ENCODE results near the gene VSIR. TPM values are rescaled to one million over a fixed set of nuclear protein-coding genes. Genes with fewer than 3 reads are reported as not detected.

VSIR gene
- total RNA-seq, 1 experiment from 2014 or later: 18.5 TPM

DNA sequence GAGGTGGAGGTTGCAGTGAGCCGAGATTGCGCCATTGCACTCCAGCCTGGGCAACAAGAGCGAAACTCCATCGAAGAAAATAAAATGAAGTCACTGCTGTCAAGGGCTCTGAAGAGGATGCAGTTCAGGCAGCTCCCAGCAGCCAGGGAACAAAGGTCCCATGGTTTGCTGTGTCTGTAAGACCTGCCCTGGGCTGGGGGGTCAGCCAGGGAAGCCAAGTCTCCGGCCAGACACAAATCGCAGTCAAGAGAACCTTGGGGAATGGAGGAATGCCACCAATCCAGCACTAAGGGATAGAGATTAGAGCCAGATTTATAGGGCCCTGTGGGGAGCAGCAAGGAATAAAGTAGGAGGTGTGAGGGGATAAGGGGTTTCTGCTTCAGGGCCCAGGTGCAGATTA, 28.9 kb upstream of the VSIR start:
- CTCF ChIA-PET: no interaction called here
- ATAC-seq (no peak), DNase-seq (ENCODE audit: low read depth, low spot score) (no peak)
- Histone ChIP-seq H2AFZ (ENCODE audit: low read depth, low read length, poor library complexity, severe bottlenecking) (no peak overlapping the region), H3K4me3 (replicated peaks in 1 of 2; ENCODE audit: low read depth in 1 of 2, low read length in 2 of 2) (no peak overlapping the region), H3K4me2 (ENCODE audit: low read length) (no peak overlapping the region), H3K79me2 (ENCODE audit: insufficient read depth, low read length) (no peaks in the 10 kb centered on the region), H3K9me2 (ENCODE audit: insufficient read depth) (no peaks in the 10 kb centered on the region), H3K9ac (ENCODE audit: low read length) (no peak overlapping the region), H3K4me1 (ENCODE audit: control insufficient read depth in 1 of 2, insufficient read depth in 2 of 2, low read length in 2 of 2) (peaks cover 3 to 9% of the 10 kb centered on the region in 2 experiments; a peak in 3 of 4 replicates), H3K27me3 (ENCODE audit: insufficient read depth, low read length) (no peaks in the 10 kb centered on the region), H4K20me1 (ENCODE audit: insufficient read depth) (no peaks in the 10 kb centered on the region), H3K9me3 (ENCODE audit: control insufficient read depth in 1 of 2, insufficient read depth in 1 of 2, low read depth in 1 of 2, low read length in 2 of 2) (no peaks in the 10 kb centered on the region), H3K27ac (ENCODE audit: low read depth, low read length) (no peak overlapping the region), H3K36me3 (ENCODE audit: control insufficient read depth in 1 of 2, insufficient read depth in 2 of 2, low read length in 2 of 2) (no peaks in the 10 kb centered on the region)
- BruUV-seq (replicated peaks): no TSS peak
- TF ChIP-seq JUND (IDR thresholded peaks at IDR 0.05) (no peak), ZFX (IDR thresholded peaks at IDR 0.05) (no peak), POLR2AphosphoS5 (IDR thresholded peaks at IDR 0.05; ENCODE audit: low read depth, low read length) (no peak), TCF7L2 (IDR thresholded peaks at IDR 0.05; ENCODE audit: borderline replicate concordance, extremely low read depth, insufficient read depth, insufficient read length) (no peak), RAD21 (IDR thresholded peaks at IDR 0.05; ENCODE audit: low read depth) (no peak)
- TF ChIP-seq, protein P1, sequence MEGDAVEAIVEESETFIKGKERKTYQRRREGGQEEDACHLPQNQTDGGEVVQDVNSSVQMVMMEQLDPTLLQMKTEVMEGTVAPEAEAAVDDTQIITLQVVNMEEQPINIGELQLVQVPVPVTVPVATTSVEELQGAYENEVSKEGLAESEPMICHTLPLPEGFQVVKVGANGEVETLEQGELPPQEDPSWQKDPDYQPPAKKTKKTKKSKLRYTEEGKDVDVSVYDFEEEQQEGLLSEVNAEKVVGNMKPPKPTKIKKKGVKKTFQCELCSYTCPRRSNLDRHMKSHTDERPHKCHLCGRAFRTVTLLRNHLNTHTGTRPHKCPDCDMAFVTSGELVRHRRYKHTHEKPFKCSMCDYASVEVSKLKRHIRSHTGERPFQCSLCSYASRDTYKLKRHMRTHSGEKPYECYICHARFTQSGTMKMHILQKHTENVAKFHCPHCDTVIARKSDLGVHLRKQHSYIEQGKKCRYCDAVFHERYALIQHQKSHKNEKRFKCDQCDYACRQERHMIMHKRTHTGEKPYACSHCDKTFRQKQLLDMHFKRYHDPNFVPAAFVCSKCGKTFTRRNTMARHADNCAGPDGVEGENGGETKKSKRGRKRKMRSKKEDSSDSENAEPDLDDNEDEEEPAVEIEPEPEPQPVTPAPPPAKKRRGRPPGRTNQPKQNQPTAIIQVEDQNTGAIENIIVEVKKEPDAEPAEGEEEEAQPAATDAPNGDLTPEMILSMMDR (IDR thresholded peaks at IDR 0.05 in 2 of 3, conservative IDR thresholded peaks at IDR 0.05 in 1 of 3; ENCODE audit: borderline replicate concordance in 1 of 3, insufficient read depth in 1 of 3, low read depth in 2 of 3, low read length in 2 of 3): no peak
- TF ChIP-seq, protein P2, sequence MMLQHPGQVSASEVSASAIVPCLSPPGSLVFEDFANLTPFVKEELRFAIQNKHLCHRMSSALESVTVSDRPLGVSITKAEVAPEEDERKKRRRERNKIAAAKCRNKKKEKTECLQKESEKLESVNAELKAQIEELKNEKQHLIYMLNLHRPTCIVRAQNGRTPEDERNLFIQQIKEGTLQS (IDR thresholded peaks at IDR 0.05): no peak
- RAD21 ChIA-PET (ENCODE audit: low non-redundant PET in 1 of 2, low total read pairs in 2 of 2, uncharacterized antibody in 2 of 2, unreplicated experiment in 2 of 2): no interaction called here
- POLR2A ChIA-PET: no interaction called here
- intact Hi-C loops (cut with micrococcal nuclease): no loop called here

DNA sequence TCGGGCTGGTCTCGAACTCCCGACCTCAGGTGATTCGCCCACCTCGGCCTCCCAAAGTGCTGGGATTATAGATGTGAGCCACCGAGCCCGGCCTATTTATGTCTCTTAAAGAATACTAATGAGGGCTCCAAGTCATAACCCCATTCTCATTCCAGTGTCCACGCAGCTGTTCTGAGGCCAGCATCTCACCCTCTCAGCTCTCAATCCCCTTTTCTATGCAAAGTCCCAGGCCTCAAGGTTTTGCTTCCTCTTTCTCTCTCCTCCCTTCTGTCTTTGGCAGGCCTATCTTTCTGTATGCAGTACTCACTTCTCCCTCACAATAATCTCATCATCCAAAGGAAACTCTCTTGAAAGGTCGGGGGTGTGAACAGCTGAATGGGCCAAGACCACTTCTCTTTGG, 28.0 kb upstream of the VSIR start:
- ChIA-PET CTCF (no interaction called here), POLR2A (no interaction called here), RAD21 (ENCODE audit: low non-redundant PET in 1 of 2, low total read pairs in 2 of 2, uncharacterized antibody in 2 of 2, unreplicated experiment in 2 of 2) (no interaction called here)
- no peak overlapping the region for H3K4me3 ChIP-seq (replicated peaks in 1 of 2; ENCODE audit: low read depth in 1 of 2, low read length in 2 of 2)
- no peaks in the 10 kb centered on the region for H4K20me1 ChIP-seq (ENCODE audit: insufficient read depth)
- no peaks in the 10 kb centered on the region for H3K27me3 ChIP-seq (ENCODE audit: insufficient read depth, low read length)
- BruUV-seq (replicated peaks): no TSS peak
- no peaks in the 10 kb centered on the region for H3K79me2 ChIP-seq (ENCODE audit: insufficient read depth, low read length)
- H3K9ac ChIP-seq (ENCODE audit: low read length): no peak overlapping the region
- ATAC-seq (no peak), DNase-seq (ENCODE audit: low read depth, low spot score) (no peak)
- no peak overlapping the region for H3K27ac ChIP-seq (ENCODE audit: low read depth, low read length)
- H3K4me1 ChIP-seq (ENCODE audit: control insufficient read depth in 1 of 2, insufficient read depth in 2 of 2, low read length in 2 of 2): peaks cover 3 to 9% of the 10 kb centered on the region in 2 experiments; a peak in 3 of 4 replicates
- intact Hi-C loops (cut with micrococcal nuclease): no loop called here
- no peaks in the 10 kb centered on the region for H3K9me2 ChIP-seq (ENCODE audit: insufficient read depth)
- no peak overlapping the region for H3K4me2 ChIP-seq (ENCODE audit: low read length)
- TF ChIP-seq ZNF274 (IDR thresholded peaks at IDR 0.05; ENCODE audit: low read depth, low read length) (no peak), POLR2AphosphoS5 (IDR thresholded peaks at IDR 0.05; ENCODE audit: low read depth, low read length) (no peak), CBX3 (IDR thresholded peaks at IDR 0.05; ENCODE audit: low read depth) (no peak), TCF7L2 (IDR thresholded peaks at IDR 0.05; ENCODE audit: borderline replicate concordance, extremely low read depth, insufficient read depth, insufficient read length) (no peak)
- TF ChIP-seq, protein P3, sequence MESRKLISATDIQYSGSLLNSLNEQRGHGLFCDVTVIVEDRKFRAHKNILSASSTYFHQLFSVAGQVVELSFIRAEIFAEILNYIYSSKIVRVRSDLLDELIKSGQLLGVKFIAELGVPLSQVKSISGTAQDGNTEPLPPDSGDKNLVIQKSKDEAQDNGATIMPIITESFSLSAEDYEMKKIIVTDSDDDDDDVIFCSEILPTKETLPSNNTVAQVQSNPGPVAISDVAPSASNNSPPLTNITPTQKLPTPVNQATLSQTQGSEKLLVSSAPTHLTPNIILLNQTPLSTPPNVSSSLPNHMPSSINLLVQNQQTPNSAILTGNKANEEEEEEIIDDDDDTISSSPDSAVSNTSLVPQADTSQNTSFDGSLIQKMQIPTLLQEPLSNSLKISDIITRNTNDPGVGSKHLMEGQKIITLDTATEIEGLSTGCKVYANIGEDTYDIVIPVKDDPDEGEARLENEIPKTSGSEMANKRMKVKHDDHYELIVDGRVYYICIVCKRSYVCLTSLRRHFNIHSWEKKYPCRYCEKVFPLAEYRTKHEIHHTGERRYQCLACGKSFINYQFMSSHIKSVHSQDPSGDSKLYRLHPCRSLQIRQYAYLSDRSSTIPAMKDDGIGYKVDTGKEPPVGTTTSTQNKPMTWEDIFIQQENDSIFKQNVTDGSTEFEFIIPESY (IDR thresholded peaks at IDR 0.05; ENCODE audit: extremely low read depth, insufficient replicate concordance, low read length): no peak
- TF ChIP-seq, protein P2 (IDR thresholded peaks at IDR 0.05): no peak
- TF ChIP-seq, protein P4, sequence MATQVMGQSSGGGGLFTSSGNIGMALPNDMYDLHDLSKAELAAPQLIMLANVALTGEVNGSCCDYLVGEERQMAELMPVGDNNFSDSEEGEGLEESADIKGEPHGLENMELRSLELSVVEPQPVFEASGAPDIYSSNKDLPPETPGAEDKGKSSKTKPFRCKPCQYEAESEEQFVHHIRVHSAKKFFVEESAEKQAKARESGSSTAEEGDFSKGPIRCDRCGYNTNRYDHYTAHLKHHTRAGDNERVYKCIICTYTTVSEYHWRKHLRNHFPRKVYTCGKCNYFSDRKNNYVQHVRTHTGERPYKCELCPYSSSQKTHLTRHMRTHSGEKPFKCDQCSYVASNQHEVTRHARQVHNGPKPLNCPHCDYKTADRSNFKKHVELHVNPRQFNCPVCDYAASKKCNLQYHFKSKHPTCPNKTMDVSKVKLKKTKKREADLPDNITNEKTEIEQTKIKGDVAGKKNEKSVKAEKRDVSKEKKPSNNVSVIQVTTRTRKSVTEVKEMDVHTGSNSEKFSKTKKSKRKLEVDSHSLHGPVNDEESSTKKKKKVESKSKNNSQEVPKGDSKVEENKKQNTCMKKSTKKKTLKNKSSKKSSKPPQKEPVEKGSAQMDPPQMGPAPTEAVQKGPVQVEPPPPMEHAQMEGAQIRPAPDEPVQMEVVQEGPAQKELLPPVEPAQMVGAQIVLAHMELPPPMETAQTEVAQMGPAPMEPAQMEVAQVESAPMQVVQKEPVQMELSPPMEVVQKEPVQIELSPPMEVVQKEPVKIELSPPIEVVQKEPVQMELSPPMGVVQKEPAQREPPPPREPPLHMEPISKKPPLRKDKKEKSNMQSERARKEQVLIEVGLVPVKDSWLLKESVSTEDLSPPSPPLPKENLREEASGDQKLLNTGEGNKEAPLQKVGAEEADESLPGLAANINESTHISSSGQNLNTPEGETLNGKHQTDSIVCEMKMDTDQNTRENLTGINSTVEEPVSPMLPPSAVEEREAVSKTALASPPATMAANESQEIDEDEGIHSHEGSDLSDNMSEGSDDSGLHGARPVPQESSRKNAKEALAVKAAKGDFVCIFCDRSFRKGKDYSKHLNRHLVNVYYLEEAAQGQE (IDR thresholded peaks at IDR 0.05; ENCODE audit: low read depth): no peak
- H3K36me3 ChIP-seq (ENCODE audit: control insufficient read depth in 1 of 2, insufficient read depth in 2 of 2, low read length in 2 of 2): no peaks in the 10 kb centered on the region
- H3K9me3 ChIP-seq (ENCODE audit: control insufficient read depth in 1 of 2, insufficient read depth in 1 of 2, low read depth in 1 of 2, low read length in 2 of 2): no peaks in the 10 kb centered on the region
- H2AFZ ChIP-seq (ENCODE audit: low read depth, low read length, poor library complexity, severe bottlenecking): no peak overlapping the region

Data from HCT116 (cell line).